GM20000 (cell line): ENCODE data around the gene AKT1S1.

Experiments used
- DNase-seq: peaks from one replicate; pipeline ENCODE4 v3.0.0; 2012; ENCODE audit warnings: low spot score
- CTCF ChIP-seq: IDR thresholded peaks from 2 replicates; pipeline ENCODE4 v1.5.1; 2012; ENCODE audit warnings: mild to moderate bottlenecking, control low read depth; ENCODE audit errors: extremely low read depth, missing control alignments

The AKT1S1 gene

GRCh38 chr19:49849433-49850220 is 27.5 kb downstream of the AKT1S1 start:
- TF ChIP-seq CTCF: no peak
- no peak for DNase-seq

- no peak for DNase-seq
- no peak for TF ChIP-seq CTCF
Measured at GRCh38 chr19:49848938-49849337, 28.2 kb downstream of the AKT1S1 start.

GRCh38 chr19:49847731-49848696 is 29.1 kb downstream of the AKT1S1 start:
- no peak for TF ChIP-seq CTCF
- no peak for DNase-seq

GRCh38 chr19:49846408-49846807 is 30.7 kb downstream of the AKT1S1 start:
- DNase-seq: no peak
- no peak for TF ChIP-seq CTCF

- TF ChIP-seq CTCF: no peak
Measured at GRCh38 chr19:49845414-49845813, 31.7 kb downstream of the AKT1S1 start.

GRCh38 chr19:49844138-49845095 is 32.7 kb downstream of the AKT1S1 start:
- no peak for DNase-seq
- TF ChIP-seq CTCF: no peak

More at GRCh38 chr19:49845414-49845813, 31.7 kb downstream of the AKT1S1 start:
- no peak for DNase-seq
